CD4-positive, alpha-beta T cell treated with Interleukin-4 for 1 hour (primary cell): ENCODE measurements around the gene NDUFC2.
"Not testable (repeated sequence)": the region's sequence is repeated elsewhere in the genome, so short reads cannot be mapped to it uniquely, and the experiment has no call there.

Experiments used
- DNase-seq, 2 donors: peaks; one replicate each; pipeline ENCODE4 v3.0.0-alpha.2; 2020 to 2022

NDUFC2 gene

GRCh38 chr11:78079232-78080083 is at the start of gene NDUFC2:
Gene NDUFC2, minus strand, starts transcription at chr11:78079862. Its CDS starts 118 bp downstream, at chr11:78079744.
- peak; percentile 70 to 72 for DNase-seq

- no peak for DNase-seq
Observed at GRCh38 chr11:78127403-78127802, 47.7 kb upstream of the NDUFC2 start.

GRCh38 chr11:78112582-78113275 is 33.1 kb upstream of the NDUFC2 start:
- DNase-seq: no peak

GRCh38 chr11:78111298-78111697 is 31.6 kb upstream of the NDUFC2 start:
- DNase-seq: no peak

- DNase-seq: no peak
Observed at GRCh38 chr11:78110830-78111229, 31.2 kb upstream of the NDUFC2 start.

GRCh38 chr11:78110351-78110750 is 30.7 kb upstream of the NDUFC2 start:
- no peak for DNase-seq

GRCh38 chr11:78109081-78110015 is 29.7 kb upstream of the NDUFC2 start:
- no peak for DNase-seq

GRCh38 chr11:78100676-78101472 is 21.2 kb upstream of the NDUFC2 start:
- DNase-seq: no peak

- no peak for DNase-seq
Observed at GRCh38 chr11:78100261-78100660, 20.6 kb upstream of the NDUFC2 start.

- DNase-seq: no peak
Observed at GRCh38 chr11:78099666-78100065, 20.0 kb upstream of the NDUFC2 start.

- DNase-seq: no peak
Observed at GRCh38 chr11:78097666-78098385, 18.2 kb upstream of the NDUFC2 start.

- no peak for DNase-seq
Observed at GRCh38 chr11:78094250-78094649, 14.6 kb upstream of the NDUFC2 start.

- DNase-seq: not testable (repeated sequence)
Observed at GRCh38 chr11:78086521-78087074, 6.9 kb upstream of the NDUFC2 start.

GRCh38 chr11:78085972-78086371 is 6.3 kb upstream of the NDUFC2 start:
- no peak for DNase-seq

GRCh38 chr11:78084506-78084905 is 4.8 kb upstream of the NDUFC2 start:
- DNase-seq: not testable (repeated sequence)

GRCh38 chr11:78083021-78083420 is 3.4 kb upstream of the NDUFC2 start:
- no peak for DNase-seq

- DNase-seq: no peak
Observed at GRCh38 chr11:78082146-78082545, 2.5 kb upstream of the NDUFC2 start.

- no peak for DNase-seq
Observed at GRCh38 chr11:78081583-78081982, 1.9 kb upstream of the NDUFC2 start.

GRCh38 chr11:78080818-78081495 is 1.3 kb upstream of the NDUFC2 start:
- no peak for DNase-seq

GRCh38 chr11:78080084-78080817 is 589 bp upstream of the NDUFC2 start:
- DNase-seq: no peak
